Gastroesophageal sphincter (tissue), 3 donors: ENCODE measurements around the gene TOMM7.

Experiments used
- EP300 ChIP-seq: sonication (generic); formaldehyde crosslinking; IDR thresholded peaks from one replicate; pipeline ENCODE4 v1.6.1; 2017; ENCODE audit warnings: antibody characterized with exemption, mild to moderate bottlenecking
- POLR2A ChIP-seq, 2 donors: fragments of 450-650 bp; IDR thresholded peaks; one replicate each; pipeline ENCODE4 v1.6.1; 2017; ENCODE audit warnings: antibody characterized with exemption in 2 of 2, mild to moderate bottlenecking in 2 of 2, moderate library complexity in 1 of 2
- POLR2AphosphoS5 ChIP-seq: sonication (generic); formaldehyde crosslinking; IDR thresholded peaks from one replicate; pipeline ENCODE4 v1.6.1; 2017; ENCODE audit warnings: antibody characterized with exemption
- TF ChIP-seq, protein P1 (sequence below), 4 experiments: fragments of 200-600 bp in 2 of 4; fragments of 450-650 bp in 2 of 4; sonication (generic) in 1 of 4; IDR thresholded peaks; one replicate each; pipeline ENCODE4 v1.5.1; 2017 to 2019; ENCODE audit warnings: antibody characterized with exemption in 4 of 4, mild to moderate bottlenecking in 2 of 4, moderate library complexity in 2 of 4

DNA sequence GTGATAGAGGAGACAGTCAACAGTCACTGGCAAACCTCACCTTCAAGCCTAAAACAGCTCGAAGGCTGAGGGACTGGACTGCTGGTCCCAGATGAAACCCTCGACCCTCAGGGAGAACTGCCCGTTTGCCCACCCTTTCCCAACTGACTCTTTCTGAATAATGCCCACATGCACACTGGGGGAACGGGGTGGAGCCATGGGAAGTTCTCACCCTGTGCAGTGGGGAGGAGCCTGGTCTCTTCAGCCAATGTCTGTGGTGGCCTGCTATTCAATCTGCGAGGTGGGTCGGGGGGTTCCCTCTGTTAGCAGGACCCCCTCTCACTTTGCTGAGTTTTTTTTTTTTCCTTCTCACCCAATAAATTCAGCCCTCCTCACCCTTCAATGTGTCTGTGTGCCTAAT lies 14.5 kb downstream of the TOMM7 start:
- TF ChIP-seq, protein P1, sequence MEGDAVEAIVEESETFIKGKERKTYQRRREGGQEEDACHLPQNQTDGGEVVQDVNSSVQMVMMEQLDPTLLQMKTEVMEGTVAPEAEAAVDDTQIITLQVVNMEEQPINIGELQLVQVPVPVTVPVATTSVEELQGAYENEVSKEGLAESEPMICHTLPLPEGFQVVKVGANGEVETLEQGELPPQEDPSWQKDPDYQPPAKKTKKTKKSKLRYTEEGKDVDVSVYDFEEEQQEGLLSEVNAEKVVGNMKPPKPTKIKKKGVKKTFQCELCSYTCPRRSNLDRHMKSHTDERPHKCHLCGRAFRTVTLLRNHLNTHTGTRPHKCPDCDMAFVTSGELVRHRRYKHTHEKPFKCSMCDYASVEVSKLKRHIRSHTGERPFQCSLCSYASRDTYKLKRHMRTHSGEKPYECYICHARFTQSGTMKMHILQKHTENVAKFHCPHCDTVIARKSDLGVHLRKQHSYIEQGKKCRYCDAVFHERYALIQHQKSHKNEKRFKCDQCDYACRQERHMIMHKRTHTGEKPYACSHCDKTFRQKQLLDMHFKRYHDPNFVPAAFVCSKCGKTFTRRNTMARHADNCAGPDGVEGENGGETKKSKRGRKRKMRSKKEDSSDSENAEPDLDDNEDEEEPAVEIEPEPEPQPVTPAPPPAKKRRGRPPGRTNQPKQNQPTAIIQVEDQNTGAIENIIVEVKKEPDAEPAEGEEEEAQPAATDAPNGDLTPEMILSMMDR (IDR thresholded peaks at IDR 0.05) = no peak
- TF ChIP-seq POLR2A (IDR thresholded peaks at IDR 0.05) (no peak), POLR2AphosphoS5 (no peak), EP300 (no peak)
